Nephron (organoid): ENCODE data around the gene THAP6.

Source experiments
- H3K27ac Mint-ChIP-seq, 3 experiments: 2 replicates each; pipeline ENCODE4 v1.8.0; 2020; ENCODE audit warnings: mixed read lengths in 3 of 3, mild to moderate bottlenecking in 2 of 3, moderate library complexity in 1 of 3
- H3K27me3 Mint-ChIP-seq: 2 replicates; pipeline ENCODE4 v1.8.0; 2021; ENCODE audit warnings: low read depth, mild to moderate bottlenecking, moderate library complexity, mixed read lengths
- H3K36me3 Mint-ChIP-seq: 2 replicates; pipeline ENCODE4 v1.8.0; 2020; ENCODE audit warnings: low read depth, mixed read lengths
- H3K4me1 Mint-ChIP-seq: 2 replicates; pipeline ENCODE4 v1.8.0; 2020; ENCODE audit warnings: mixed read lengths
- H3K4me3 Mint-ChIP-seq, 3 experiments: 2 replicates each; pipeline ENCODE4 v1.8.0; 2020; ENCODE audit warnings: mild to moderate bottlenecking in 3 of 3, mixed read lengths in 3 of 3, moderate library complexity in 2 of 3
- H3K9me3 Mint-ChIP-seq: 2 replicates; pipeline ENCODE4 v1.8.0; 2020; ENCODE audit warnings: mixed read lengths
- CTCF ChIP-seq, 3 experiments: fragments of 200-600 bp; sonication (generic); IDR thresholded peaks; one replicate each; pipeline ENCODE4 v1.5.0; 2021; ENCODE audit warnings: antibody characterized with exemption in 3 of 3; ENCODE audit not compliant: unreplicated experiment in 3 of 3

The THAP6 gene

GRCh38 chr4:75514131-75514948 is at the start of gene THAP6, which contains the start of gene RCHY1:
THAP6 (plus strand) TSS chr4:75514473; CDS start chr4:75515453, 980 bp downstream.
RCHY1 (minus strand) TSS chr4:75514403; CDS start chr4:75514286, 117 bp downstream.
- H3K4me3 Mint-ChIP-seq: no peak within 1 kb of the TSS
- H3K9me3 Mint-ChIP-seq: no peaks in the 10 kb centered on the region
- no peak for TF ChIP-seq CTCF (IDR thresholded peaks at IDR 0.05; ENCODE audit: unreplicated experiment in 3 of 3)
- H3K36me3 Mint-ChIP-seq: peaks cover 37% of the 10 kb centered on the region
- peaks cover 23% of the 10 kb centered on the region for H3K4me1 Mint-ChIP-seq
- H3K27me3 Mint-ChIP-seq: no peaks in the 10 kb centered on the region
- peak within 1 kb of the TSS in 1 of 3 experiments; percentile 96 for H3K27ac Mint-ChIP-seq

GRCh38 chr4:75469896-75470295 is 44.4 kb upstream of the THAP6 start:
- peaks cover 3% of the 10 kb centered on the region for H3K4me1 Mint-ChIP-seq
- H3K27me3 Mint-ChIP-seq: no peaks in the 10 kb centered on the region
- peaks cover 13% of the 10 kb centered on the region for H3K36me3 Mint-ChIP-seq
- H3K27ac Mint-ChIP-seq: no peak overlapping the region
- no peaks in the 10 kb centered on the region for H3K9me3 Mint-ChIP-seq
- H3K4me3 Mint-ChIP-seq: no peak overlapping the region
- TF ChIP-seq CTCF (IDR thresholded peaks at IDR 0.05; ENCODE audit: unreplicated experiment in 3 of 3): no peak

- H3K4me1 Mint-ChIP-seq: peaks cover 3% of the 10 kb centered on the region
- H3K27me3 Mint-ChIP-seq: no peaks in the 10 kb centered on the region
- no peak overlapping the region for H3K27ac Mint-ChIP-seq
- TF ChIP-seq CTCF (IDR thresholded peaks at IDR 0.05; ENCODE audit: unreplicated experiment in 3 of 3): no peak
- no peaks in the 10 kb centered on the region for H3K9me3 Mint-ChIP-seq
- H3K36me3 Mint-ChIP-seq: peaks cover 19% of the 10 kb centered on the region
- H3K4me3 Mint-ChIP-seq: no peak overlapping the region
Observed at GRCh38 chr4:75470738-75471137, 43.5 kb upstream of the THAP6 start.

- peaks cover 16% of the 10 kb centered on the region for H3K9me3 Mint-ChIP-seq
- no peak overlapping the region for H3K27ac Mint-ChIP-seq
- H3K4me3 Mint-ChIP-seq: no peak overlapping the region
- no peaks in the 10 kb centered on the region for H3K27me3 Mint-ChIP-seq
- no peak for TF ChIP-seq CTCF (IDR thresholded peaks at IDR 0.05; ENCODE audit: unreplicated experiment in 3 of 3)
- no peaks in the 10 kb centered on the region for H3K4me1 Mint-ChIP-seq
- peaks cover 74% of the 10 kb centered on the region for H3K36me3 Mint-ChIP-seq
Observed at GRCh38 chr4:75477201-75477600, 37.1 kb upstream of the THAP6 start.

GRCh38 chr4:75484190-75484589 is 30.1 kb upstream of the THAP6 start:
- no peak overlapping the region for H3K4me3 Mint-ChIP-seq
- no peaks in the 10 kb centered on the region for H3K4me1 Mint-ChIP-seq

More at GRCh38 chr4:75484190-75484589, 30.1 kb upstream of the THAP6 start:
- Mint-ChIP-seq H3K27ac (no peak overlapping the region), H3K9me3 (no peaks in the 10 kb centered on the region), H3K36me3 (peaks cover 35% of the 10 kb centered on the region), H3K27me3 (no peaks in the 10 kb centered on the region)
- TF ChIP-seq CTCF (IDR thresholded peaks at IDR 0.05; ENCODE audit: unreplicated experiment in 3 of 3): no peak
